Left lobe of liver (tissue), 2 donors: ENCODE measurements around the gene MGST3. TPM values are rescaled to one million over a fixed set of nuclear protein-coding genes. Genes with fewer than 3 reads are reported as not detected.
"Not testable (repeated sequence)": the region's sequence is repeated elsewhere in the genome, so short reads cannot be mapped to it uniquely, and the experiment has no call there.

Source experiments
- ATAC-seq: fragments of 200-7000 bp; cut with Tn5 transposase; one replicate; pipeline ENCODE4 v1.9.1; 2020; ENCODE audit warnings: mild to moderate bottlenecking, moderate library complexity
- DNase-seq: peaks from one replicate; pipeline ENCODE4 v3.0.0-alpha.2; 2020; ENCODE audit warnings: low spot score
- total RNA-seq: library from RNA; stranded (reverse); gene quantifications from one replicate; pipeline ENCODE4 v1.2.1, GENCODE V29; 2021
- donor health status: DM: no; HTN: no; CAD: no; lungs with moderate emphysema.
- donor health status: DM: no; HTN: yes; CAD: no.

The MGST3 gene
- total RNA-seq, 1 donor from 2014 or later, result 79.8 TPM

DNA sequence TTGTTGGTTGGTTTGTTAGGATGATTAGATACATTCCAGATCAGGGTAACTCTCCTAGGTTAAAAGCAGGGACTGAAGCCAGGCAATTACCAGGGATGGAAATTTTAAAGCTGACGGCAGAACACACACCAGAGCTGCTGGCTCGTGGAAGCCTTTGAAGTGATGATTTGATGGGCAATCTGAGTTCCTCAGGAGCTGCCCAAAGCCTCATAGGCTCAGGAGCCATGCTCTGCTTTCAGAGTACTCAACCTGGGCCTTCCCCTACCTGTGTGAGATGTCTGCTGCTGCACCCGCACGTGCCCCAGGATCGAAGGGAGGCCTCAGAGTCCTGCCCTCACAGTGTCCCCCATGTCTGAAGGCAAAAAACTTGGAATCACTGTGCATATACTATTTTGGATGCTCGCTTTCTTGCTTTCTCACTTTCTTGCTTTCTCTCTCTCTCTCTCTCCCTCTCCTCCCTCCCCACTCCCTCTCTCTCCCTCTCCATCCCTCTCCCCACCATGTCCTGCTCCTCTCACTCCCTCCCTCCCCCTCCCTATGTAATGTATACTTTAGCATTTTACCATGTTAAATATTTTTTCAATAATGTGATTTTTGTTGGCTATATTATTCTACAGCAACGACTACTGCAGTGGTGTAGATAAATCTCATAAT lies 18.0 kb downstream of the MGST3 start:
- ATAC-seq, result no peak
- no peak for DNase-seq

DNA sequence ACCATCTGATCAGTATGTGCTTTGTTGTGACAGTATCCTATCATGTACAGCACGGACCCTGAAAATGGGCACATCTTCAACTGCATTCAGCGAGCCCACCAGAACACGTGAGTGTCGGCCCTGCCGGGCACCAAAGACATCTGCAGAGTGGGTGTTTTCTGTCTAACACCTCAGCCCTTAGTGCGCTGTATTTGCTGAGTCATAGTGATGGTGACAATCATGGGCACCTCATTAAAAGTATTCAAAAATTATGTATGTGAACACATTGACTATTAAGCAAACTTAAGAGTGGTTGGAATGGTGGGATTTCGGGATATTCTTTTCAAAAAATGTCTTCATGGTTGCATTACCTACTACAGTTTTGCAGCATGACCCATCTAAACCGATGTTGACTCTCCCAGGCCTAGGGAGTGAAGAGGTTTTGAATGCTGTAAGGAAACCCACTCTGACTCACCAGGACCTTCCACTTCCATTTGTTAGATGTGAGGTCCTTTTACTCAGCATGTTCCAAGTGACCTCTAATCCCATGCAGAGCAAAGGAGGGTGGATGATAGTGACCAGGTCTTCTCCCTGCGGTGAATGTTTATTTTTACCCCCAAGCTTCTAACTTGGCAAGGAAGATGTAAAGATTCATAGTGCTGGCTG lies 20.1 kb downstream of the MGST3 start:
- no peak for ATAC-seq
- DNase-seq, result no peak

DNA sequence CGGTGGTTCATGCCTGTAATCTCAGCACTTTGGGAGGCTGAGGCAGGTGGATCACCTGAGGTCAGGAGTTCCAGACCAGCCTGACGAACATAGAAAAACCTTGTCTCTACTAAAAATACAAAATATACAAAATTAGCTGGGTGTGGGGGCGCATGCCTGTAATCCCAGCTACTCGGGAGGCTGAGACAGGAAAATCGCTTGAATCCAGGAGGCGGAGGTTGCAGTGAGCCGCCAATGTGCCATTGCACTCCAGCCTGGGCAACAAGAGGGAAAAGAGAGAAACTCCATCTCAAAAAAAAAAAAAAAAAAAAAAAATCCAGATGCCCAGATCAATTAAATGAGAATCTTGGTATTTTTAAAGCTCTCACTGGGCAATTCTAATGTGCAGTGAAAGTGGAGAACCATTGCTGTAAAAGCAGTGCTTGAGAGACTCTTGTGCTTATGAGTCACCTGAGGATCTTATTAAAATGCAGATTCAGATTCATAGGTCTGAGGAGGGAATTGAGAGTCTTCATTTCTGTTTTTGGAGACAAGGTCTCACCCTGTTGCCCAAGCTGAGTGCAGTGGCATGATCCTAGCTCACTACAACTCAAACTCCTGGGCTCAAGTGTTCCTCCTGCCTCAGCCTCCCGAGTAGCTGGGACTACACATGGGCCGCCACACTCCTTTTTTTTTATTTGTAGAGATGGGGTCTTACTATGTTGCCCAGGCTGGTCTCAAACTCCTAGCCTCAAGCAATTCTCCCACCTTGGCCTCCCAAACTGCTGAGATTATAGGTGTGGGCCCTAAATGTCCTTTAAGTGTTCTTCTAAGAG lies 27.9 kb downstream of the MGST3 start:
- not testable (repeated sequence) for DNase-seq, ATAC-seq

DNA sequence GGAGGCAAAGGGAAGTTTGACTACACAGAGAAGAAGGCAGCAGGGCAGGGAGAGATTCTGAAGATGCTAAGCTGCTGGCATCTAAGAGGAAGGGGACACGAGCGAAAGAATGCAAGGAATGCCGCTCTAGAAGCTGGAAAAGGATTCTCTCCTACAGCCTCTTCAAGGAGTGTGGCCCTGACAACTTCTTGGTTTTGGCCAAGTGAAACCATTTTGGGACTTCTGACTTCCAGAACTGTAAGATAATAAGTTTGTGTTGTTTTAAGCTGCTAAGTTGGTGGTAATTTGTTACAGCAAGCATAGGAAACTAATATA lies 28.5 kb downstream of the MGST3 start:
- ATAC-seq, result no peak
- DNase-seq, result no peak

DNA sequence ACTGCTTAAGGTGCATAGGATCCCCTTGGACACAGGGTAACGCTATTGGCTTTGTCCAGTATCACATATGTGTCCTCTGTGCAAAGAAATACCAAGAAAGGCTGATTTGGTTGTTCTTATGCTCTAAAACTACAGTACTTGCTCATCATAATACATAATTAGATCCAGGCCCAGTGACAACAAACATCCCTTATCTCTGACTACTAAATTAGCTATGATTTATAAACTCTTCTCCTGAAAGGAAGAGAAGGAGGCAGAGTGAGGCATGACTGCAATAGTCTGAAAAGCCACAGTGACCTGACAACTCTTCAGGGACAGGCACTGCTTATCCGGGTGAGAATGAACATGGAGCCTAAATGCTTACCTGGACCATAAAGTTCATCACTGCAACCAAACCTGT lies 30.7 kb downstream of the MGST3 start:
- DNase-seq, result no peak
- ATAC-seq, result no peak

DNA sequence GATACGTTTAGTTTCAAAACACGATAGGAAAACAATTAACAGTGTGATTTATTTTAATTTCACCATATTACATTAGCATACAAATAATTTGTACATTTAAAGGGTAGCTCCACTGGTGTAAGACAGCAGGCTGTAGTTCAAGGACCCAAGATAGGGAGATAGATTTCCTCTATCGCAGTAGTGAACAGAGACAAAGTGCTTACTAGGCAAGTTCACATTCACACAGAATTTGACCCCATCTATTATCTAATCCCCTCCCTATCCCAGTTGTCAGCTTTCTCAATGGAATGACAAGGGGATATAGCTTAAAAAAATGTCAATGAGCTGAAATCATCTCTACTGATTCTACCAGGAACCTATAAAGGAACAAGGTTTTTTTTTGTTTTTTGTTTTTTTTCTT lies 31.2 kb downstream of the MGST3 start:
- no peak for ATAC-seq
- DNase-seq, result no peak

DNA sequence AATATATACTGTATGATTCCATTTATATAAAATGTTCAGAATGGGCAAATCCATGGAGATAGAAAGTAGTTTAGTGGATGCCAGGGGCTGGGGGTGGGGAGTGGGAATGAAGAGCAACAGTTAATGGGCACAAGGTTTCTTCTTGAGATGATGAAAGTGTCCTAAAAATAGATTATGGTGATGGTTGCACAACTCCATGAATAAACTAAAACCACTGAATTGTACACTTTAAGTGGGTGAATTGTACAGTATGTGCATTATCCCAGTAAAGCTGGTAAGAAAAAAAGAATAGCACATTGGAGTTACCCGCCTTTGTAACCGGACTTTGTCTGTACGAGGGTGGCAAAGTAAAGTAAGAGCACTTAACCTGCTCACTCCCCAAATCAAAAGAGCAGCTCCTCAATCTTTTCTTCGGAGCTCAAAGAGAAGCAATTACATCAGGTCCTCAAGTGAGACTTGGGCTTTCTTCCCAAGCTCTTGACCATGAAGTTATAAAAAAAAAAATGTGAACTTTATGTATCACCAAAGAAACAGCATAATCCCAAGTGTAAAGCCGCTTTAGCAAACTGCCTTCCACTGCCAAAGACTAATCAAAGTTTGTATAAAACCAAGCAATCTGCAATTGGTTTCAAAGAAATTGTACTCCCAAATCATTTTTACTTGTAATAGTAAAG lies 35.3 kb downstream of the MGST3 start:
- DNase-seq, result no peak
- peak; percentile 44 for ATAC-seq

DNA sequence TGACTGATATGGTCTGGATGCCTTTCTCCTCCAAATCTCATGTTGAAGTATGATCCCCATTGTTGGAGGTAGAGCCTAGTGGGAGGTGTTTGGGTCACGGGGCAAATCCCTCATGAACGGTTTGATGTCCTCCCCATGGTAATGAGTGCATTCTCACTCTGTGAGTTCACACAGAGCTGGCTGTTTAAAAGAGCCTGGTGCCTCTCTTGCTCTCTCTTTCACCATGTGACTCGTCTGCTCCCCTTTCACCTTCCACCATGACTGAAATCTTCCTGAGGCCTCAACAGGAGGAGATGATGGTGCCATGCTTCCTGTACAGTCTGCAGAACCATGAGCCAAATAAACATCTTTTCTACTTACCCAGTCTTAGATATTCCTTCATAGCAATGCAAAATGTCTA lies 37.1 kb downstream of the MGST3 start:
- ATAC-seq (no peak), DNase-seq (no peak)

DNA sequence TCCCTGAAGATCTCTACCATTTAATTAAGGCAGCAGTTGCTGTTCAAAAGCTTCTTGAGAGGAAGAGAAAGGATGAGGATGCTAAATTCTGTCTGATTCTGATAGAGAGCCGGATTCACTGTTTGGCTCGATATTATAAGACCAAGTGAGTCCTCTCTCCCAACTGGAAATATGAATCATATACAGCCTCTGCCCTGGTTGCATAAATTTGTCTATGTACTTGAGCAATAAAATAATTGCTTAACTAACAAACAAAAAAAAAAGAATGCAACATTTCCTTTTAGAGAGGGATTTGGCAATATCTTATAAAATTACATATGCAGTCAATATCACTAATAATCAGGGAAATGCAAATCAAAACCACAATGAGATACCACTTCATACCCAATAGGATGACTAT lies 40.5 kb downstream of the MGST3 start:
- DNase-seq (no peak), ATAC-seq (no peak)

DNA sequence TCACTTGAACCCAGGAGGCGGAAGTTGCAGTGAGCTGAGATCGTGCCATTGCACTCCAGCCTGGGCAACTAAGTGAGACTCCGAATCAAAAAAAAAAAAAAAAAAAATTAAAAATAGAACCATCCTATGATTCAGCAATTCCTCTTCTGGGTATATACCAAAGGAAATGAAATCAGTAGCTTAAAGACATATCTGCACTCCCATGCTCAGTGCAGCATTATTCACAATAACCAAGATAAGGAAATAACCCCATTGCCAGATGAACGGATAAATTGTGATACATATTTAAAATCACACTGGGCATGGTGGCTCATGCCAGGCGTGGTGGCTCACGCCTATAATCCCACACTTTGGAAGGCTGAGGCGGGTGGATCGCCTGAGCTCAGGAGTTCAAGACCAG lies 43.6 kb downstream of the MGST3 start:
- no peak for DNase-seq
- no peak for ATAC-seq

DNA sequence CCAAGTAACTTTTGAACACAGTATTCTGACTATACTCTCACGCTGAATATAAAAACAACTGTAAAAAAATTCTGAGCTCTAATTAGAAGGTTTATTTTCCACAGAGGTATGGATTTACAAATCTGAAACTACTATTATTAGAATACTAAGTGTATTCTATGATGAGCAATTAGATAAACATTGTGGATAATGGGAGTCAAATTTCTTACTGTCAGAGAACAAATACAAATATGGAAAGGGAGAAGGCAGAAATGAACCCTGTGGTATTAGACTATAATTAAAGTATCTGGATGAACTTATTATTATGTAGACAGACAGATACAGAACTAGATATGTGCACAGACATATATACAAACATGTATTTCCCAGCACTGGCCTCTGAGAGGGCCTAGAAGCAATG lies 44.8 kb downstream of the MGST3 start:
- ATAC-seq, result no peak
- no peak for DNase-seq

DNA sequence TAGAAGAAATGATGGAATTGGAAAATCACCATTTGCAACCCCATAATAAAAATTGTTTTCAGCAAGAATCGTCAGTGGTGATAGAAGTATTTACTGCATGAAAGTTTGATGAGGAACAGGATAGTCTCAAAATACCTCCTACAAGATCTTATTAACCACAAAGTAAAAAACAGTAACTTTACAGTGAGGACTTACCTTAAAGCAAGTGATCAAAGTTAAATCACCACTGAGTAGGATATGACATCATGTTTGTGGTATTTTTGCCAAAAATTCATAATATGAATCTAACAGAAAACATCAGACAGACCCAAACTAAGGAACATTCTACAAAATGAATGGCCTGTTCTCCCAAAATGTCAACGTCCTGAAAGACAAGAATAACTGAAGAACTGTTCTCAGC lies 47.5 kb downstream of the MGST3 start:
- ATAC-seq, result no peak
- no peak for DNase-seq

DNA sequence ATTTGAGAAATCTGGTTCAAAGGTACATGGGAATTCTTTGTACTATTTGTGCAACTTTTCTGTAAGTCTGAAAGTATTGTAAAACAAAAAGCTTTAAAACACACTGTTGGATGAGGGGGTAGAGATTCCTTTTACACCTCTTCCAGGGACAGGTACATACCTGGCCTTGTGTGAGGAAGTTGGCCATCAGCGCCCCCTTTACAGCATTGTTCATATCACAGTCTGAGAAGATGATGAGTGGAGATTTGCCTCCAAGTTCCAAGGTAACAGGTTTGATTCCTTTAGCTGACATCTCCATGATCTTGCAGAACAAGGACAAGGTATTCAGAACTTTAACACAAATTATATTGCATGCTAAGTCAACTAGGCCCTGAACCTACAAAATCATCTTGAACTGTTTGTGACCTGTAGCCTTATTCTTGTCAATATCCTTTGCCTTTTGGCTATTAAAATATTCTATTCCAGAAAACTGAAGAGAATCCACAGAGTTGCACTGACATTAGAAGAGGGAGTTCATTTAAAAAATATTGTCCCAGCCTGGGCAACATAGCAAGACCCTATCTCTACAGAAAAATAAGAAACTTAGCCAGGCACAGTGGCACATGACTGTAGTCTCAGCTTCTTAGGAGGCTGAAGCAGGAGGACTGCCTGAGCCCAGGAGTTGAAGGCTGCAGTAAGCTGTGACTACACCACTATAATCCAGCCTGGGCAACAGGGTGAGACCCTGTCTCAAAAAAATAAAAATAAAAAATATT lies 48.4 kb downstream of the MGST3 start:
- ATAC-seq (no peak), DNase-seq (no peak)

DNA sequence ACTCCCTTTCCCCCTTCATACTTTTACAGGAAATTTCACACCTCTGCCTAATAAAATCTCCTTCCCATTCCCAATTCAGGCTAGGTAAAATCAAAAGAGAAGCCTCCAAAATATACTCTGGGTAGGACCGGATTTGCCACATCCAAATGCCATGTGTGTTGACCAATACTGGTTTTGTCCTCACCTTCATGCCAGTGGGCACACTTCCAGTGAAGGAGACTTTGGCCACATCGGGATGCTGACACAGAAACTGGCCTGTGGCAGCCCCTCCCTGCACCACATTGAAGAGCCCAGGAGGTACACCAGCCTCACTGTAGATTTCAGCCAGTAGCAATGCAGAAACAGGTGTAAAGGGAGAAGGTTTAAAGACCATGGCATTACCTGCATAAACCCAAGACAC lies 49.3 kb downstream of the MGST3 start:
- ATAC-seq (peak; percentile 98), DNase-seq (peak; percentile 94)

DNA sequence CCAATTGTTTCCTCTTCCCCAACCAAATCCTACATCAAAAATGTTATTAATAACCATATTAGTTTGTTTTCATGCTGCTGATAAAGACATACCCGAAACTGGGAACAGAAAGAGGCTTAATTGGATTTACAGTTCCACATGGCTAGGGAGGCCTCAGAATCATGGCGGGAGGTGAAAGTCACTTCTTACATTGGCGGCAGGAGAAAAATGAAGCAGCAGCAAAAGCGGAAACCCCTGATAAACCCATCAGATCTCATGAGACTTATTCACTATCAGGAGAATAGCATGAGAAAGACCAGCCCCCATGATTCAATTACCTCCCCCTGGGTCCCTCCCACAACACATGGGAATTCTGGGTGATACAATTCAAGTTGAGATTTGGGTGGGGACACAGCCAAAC lies 49.7 kb downstream of the MGST3 start:
- not testable (repeated sequence) for DNase-seq, ATAC-seq

DNA sequence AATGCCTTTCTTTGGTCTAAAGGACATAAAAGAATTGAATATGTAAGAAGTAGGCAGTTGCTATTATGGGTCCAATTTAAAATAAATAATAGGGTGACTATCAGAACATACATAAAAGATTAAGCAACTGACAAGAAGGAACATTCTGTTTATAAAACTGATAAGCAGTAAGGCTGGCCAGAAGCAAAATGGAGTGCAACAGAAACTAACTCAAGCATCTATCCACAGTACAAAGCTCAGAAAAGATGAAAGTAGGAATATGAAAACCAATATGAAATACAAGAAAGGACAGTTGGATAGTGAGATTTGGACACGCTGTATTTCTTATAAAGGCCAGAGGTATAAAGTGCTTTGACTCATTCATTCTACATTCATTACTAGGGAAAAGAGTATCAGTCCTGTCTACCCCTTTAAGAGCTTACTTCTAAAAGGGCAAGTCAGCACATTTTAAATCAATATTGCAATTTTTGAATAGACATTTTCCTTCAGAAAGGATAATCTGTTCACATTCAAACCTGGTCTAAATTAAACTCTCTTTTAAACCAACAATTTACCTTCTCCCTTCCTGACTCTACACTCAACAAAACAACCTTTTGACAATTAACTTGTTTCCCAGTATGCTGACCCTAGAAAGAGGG lies 52.9 kb downstream of the MGST3 start:
- DNase-seq (no peak), ATAC-seq (no peak)

DNA sequence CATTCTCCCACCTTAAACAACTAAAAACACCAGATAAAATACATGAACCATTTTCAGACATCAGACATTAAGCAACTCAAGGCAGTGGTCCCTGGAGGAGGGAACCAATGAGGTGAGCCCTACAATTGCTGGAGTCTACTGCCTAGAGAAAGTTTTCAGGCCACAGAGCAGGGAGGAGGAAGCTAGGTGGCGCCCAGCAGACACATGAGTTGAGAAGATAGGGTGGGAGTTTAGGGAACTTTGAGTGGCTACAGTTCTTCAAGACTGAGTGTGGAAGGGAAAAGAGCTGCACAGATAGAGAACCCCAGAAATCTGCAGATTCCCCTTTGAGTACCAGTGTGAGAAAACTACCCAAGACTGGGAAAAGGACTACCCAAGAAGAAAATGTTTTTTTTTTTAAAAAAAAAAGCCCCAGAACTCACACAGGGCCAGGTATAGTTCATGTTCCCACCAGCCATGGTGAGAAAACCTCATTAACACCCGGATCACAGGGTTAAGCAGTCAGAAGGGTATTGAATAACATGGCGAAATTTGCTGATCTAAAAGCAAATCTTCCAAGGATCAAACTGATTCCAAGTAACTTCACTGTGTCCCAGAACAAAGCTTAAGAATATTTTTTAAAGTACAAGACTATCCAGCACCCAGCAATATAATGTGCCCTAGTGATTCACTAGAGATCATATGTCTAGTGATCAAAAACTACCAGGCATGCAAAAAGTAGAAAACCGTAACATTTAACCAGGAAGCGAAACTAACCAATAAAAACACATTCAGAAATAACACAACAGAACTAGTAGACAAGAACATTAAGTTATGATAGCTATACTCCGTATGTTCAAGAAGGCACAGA lies 55.3 kb downstream of the MGST3 start:
- DNase-seq (no peak), ATAC-seq (peak; percentile 34)

DNA sequence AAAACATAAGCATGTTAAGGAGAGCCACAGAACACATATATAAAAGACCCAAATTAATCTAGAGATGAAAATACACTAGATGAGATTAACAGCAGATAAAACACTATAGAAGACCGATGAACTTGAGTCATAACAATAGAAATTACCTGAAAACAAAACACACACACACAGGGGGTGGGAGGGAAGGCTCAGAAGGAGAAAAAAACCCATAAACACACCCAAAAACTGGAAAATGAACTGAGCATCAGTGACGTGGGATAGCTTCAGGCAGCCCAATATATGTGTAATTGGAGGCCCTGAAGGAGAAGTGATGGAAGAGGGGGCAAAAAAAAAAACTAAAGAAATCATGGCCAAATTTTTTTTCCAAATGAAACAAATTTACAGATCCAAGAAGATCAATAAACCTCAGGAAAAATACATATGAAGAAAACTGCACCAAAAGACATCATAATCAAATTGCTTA lies 56.0 kb downstream of the MGST3 start:
- no peak for ATAC-seq
- DNase-seq, result no peak

DNA sequence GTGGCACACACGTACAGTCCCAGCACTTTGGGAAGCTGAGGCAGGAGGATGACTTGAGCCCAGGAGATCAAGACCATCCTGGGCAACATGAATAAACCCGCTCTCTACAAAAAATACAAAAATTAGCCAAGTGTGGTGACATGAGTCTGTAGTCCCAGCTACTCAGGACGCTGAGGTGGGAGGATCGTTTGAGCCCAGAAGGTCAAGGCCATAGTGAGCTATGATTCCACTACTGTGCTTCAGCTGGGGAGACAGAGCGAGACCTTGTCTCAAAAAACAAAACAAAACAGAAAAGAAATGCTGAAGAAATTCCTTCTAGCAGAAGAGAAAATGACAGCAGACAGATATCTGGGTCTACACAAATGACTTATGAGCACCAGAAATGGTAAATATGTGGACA lies 57.0 kb downstream of the MGST3 start:
- no peak for DNase-seq
- ATAC-seq, result no peak
